Mucosa of stomach (tissue), 1 donor: ENCODE measurements around the gene SGSH.

Source experiments
- H3K27me3 ChIP-seq: one replicate; pipeline ENCODE4 v1.7.0; 2013; ENCODE audit warnings: mild to moderate bottlenecking, low read length; ENCODE audit not compliant: control insufficient read depth, insufficient read depth
- H3K36me3 ChIP-seq: one replicate; pipeline ENCODE4 v1.7.0; 2013; ENCODE audit warnings: low read length; ENCODE audit not compliant: control insufficient read depth, insufficient read depth
- H3K4me1 ChIP-seq: one replicate; pipeline ENCODE4 v1.7.0; 2013; ENCODE audit warnings: mild to moderate bottlenecking, low read length; ENCODE audit not compliant: control insufficient read depth, insufficient read depth
- H3K4me3 ChIP-seq: one replicate; pipeline ENCODE4 v1.7.0; 2013; ENCODE audit warnings: low read length
- H3K9ac ChIP-seq: one replicate; pipeline ENCODE4 v1.7.0; 2013; ENCODE audit warnings: mild to moderate bottlenecking, low read length, moderate library complexity
- H3K9me3 ChIP-seq: one replicate; pipeline ENCODE4 v1.7.0; 2013; ENCODE audit warnings: mild to moderate bottlenecking, low read length, moderate library complexity; ENCODE audit not compliant: control insufficient read depth
- donor health status: Pancreatic carcinoma.

Gene SGSH

GRCh38 chr17:80198144-80198661 is 21.9 kb downstream of the SGSH start:
- Histone ChIP-seq H3K9ac (no peak overlapping the region), H3K4me3 (no peak overlapping the region), H3K4me1 (no peaks in the 10 kb centered on the region), H3K36me3 (no peaks in the 10 kb centered on the region), H3K9me3 (no peaks in the 10 kb centered on the region), H3K27me3 (peaks cover 10% of the 10 kb centered on the region)

DNA sequence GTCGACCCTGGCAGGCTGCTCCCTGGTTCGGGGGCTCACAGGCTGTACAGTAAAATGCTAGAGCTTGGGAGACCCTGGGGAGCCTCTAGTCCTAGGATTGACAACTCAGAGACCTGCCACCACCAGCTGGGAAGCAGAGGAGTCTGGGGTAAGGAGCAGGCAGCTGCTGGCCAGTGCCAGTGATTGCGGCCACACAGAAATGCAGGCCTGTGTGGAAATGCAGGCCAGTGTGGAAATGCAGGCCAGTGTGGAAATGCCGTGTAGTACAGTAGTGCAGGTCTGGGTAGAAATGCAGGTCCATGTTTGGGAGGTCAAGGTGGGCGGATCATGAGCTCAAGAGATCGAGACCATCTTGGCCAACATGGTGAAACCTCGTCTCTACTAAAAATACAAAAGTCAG is 23.5 kb downstream of the SGSH start:
- Histone ChIP-seq H3K9ac (no peak overlapping the region), H3K9me3 (no peaks in the 10 kb centered on the region), H3K36me3 (no peaks in the 10 kb centered on the region), H3K27me3 (peaks cover 10% of the 10 kb centered on the region), H3K4me3 (no peak overlapping the region), H3K4me1 (no peaks in the 10 kb centered on the region)

DNA sequence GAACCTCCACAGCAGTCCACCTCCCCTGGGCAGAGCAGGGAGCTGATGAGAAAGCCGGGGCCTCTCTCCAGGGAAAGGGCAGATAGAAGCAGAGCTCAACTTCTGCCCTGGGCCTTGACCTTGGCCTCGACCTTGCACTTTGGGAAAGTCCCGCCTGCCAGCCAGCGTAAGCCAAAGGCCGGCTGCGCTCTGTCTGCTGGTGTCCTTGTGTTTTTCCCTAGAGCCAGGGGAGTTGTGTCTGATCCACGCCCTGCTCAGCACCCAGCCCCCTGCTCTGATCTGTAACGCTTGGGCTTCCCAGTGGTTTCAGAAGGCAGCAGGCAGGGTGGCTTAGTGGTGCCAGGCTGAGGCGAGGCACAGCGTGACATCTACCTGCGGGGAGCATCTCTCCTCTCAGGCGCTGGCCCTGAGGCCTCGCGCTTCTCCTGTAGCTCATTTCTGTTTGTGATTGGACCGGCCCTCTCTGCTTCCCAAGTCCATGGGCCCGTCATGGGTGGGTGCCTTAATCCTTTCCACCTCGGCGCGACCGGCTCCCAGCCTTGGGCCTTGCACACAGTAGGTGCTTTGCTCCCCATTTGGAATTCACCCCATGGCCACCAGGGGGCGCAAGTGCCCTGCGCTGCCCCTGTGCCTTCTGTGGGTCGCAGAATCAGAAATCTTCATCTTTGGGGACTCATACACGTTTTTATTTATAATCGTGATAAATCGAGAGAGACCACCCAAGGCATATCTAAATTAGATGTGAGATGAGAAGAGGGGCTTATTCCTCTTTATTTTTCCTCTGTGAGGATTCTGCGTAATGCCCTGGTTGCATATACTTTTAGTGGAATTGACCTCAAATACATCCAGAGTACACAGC is 24.2 kb downstream of the SGSH start:
- Histone ChIP-seq H3K9me3 (no peaks in the 10 kb centered on the region), H3K4me1 (no peaks in the 10 kb centered on the region), H3K36me3 (no peaks in the 10 kb centered on the region), H3K27me3 (peaks cover 10% of the 10 kb centered on the region), H3K9ac (no peak overlapping the region), H3K4me3 (no peak overlapping the region)

GRCh38 chr17:80195141-80195540 is 25.0 kb downstream of the SGSH start:
- Histone ChIP-seq H3K9me3 (no peaks in the 10 kb centered on the region), H3K36me3 (no peaks in the 10 kb centered on the region), H3K9ac (no peak overlapping the region), H3K4me3 (no peak overlapping the region), H3K4me1 (no peaks in the 10 kb centered on the region), H3K27me3 (peaks cover 10% of the 10 kb centered on the region)

DNA sequence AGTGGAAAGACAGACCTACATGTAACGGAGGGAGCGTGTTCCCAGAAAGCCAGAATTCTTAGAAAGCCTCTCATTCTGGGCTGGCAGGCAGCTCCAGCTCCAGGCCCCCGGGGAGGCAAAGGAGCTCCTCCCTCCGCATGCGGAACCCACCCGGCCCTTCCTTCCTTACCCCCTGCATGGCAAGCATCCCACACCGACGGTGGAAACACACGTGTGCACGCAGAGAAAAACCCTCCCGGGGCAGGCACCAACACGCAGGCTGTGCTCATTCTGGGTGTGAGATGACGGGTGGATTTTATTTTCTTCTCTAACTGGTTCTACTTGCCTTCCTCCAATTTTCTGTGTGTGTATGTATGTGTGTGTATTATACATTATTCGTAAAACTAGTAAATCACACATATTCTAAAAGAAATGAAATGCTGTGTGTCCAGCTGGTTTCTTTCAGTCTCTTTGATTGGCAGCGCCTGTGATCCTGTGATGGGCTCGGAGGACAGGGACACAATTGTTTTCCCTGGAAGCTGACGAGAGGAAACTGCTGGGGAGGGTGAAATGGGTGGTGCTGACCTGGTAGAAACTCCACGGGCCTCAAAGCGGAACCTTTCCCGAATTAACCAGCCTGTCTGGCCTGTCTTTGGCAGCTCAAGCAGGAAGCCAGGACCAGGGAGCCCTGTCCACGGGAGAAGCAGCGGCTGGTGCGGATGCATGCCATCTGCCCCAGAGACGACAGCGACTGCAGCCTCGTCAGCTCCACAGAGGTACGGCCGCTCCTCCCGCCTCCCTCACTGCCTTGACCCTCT is 28.1 kb downstream of the SGSH start:
- no peaks in the 10 kb centered on the region for H3K36me3 ChIP-seq
- H3K27me3 ChIP-seq, result peaks cover 10% of the 10 kb centered on the region
- H3K9ac ChIP-seq, result no peak overlapping the region
- H3K9me3 ChIP-seq, result no peaks in the 10 kb centered on the region
- peaks cover 12% of the 10 kb centered on the region for H3K4me1 ChIP-seq
- no peak overlapping the region for H3K4me3 ChIP-seq

- H3K4me3 ChIP-seq, result no peak overlapping the region
- peaks cover 10% of the 10 kb centered on the region for H3K27me3 ChIP-seq
- H3K4me1 ChIP-seq, result peaks cover 14% of the 10 kb centered on the region
These were observed 28.9 kb downstream of the SGSH start for GRCh38 chr17:80191192-80191591.

DNA sequence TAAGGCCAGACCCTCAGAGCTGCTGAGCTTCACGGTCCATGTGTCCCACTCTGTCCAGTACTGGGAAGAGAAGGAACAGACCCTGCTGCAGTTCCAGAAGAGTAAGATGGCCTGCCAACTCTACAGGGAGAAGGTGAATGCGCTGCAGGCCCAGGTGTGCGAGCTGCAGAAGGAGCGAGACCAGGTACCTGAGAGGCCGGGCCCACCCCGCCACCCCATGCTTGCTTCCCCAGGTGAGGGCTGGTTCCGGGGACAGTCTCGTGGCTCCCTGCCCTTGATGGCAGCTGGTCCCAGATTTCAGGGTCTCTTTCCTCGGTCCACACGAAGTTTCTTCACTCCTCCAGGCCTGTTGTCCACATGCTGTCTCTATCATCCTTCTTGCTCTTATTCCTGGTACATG is 29.4 kb downstream of the SGSH start:
- Histone ChIP-seq H3K36me3 (no peaks in the 10 kb centered on the region), H3K27me3 (peaks cover 9% of the 10 kb centered on the region), H3K9me3 (no peaks in the 10 kb centered on the region), H3K4me1 (peaks cover 14% of the 10 kb centered on the region), H3K9ac (no peak overlapping the region), H3K4me3 (no peak overlapping the region)

More at GRCh38 chr17:80191192-80191591, 28.9 kb downstream of the SGSH start:
- Histone ChIP-seq H3K36me3 (no peaks in the 10 kb centered on the region), H3K9me3 (no peaks in the 10 kb centered on the region), H3K9ac (no peak overlapping the region)

GRCh38 chr17:80189611-80190010 is 30.5 kb downstream of the SGSH start:
- Histone ChIP-seq H3K27me3 (no peaks in the 10 kb centered on the region), H3K9ac (no peak overlapping the region), H3K9me3 (no peaks in the 10 kb centered on the region), H3K4me3 (no peak overlapping the region), H3K4me1 (peaks cover 14% of the 10 kb centered on the region), H3K36me3 (no peaks in the 10 kb centered on the region)

DNA sequence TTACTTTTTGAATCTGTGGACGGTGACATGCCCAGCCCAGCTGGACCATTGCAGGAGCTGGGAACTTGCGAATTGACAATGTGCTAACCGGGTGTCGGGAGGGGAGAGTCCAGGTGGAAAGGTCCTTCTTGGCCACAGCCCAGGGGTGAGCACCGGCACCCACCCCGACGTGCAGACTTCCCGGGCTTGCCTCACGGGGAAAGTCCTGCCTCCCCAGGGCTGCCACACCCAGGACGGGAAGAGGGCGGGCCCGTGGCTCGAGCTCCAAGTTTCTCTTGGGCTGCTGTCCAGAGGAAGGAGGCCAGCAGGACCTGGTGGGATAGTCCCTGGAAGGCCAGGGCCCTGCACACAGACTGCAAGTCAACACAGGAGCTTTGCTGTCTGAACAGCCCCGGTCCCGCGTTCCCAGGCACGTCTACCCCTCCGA is 32.6 kb downstream of the SGSH start:
- Histone ChIP-seq H3K27me3 (no peaks in the 10 kb centered on the region), H3K36me3 (no peaks in the 10 kb centered on the region), H3K9ac (peak overlapping the region; percentile 16), H3K4me1 (peaks cover 14% of the 10 kb centered on the region), H3K4me3 (peak overlapping the region; percentile 43), H3K9me3 (no peaks in the 10 kb centered on the region)

- peaks cover 14% of the 10 kb centered on the region for H3K4me1 ChIP-seq
- peak overlapping the region; percentile 43 for H3K4me3 ChIP-seq
- H3K27me3 ChIP-seq, result no peaks in the 10 kb centered on the region
- H3K9me3 ChIP-seq, result no peaks in the 10 kb centered on the region
- peak overlapping the region; percentile 16 for H3K9ac ChIP-seq
- H3K36me3 ChIP-seq, result no peaks in the 10 kb centered on the region
These were observed 33.0 kb downstream of the SGSH start for GRCh38 chr17:80187090-80187489.

DNA sequence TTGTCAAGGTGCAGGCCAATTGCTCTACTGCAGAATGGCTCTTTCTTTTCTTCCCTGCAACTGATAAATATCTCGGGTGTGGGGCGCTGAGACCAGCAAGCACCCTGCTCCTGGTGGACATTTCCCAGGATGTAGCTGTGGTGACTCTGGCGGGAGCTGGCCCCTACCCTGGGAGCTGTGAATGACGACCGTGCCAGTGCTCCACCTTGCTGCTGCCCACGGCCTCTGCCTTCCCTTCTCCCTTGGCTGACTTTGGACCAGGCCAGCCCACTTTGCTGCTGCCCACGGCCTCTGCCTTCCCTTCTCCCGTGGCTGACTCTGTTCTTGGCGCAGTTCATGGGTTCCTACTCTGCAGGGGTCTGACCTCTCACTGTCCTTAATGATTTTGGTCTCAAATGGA is 34.2 kb downstream of the SGSH start:
- no peak overlapping the region for H3K9ac ChIP-seq
- peaks cover 14% of the 10 kb centered on the region for H3K4me1 ChIP-seq
- H3K27me3 ChIP-seq, result no peaks in the 10 kb centered on the region
- no peaks in the 10 kb centered on the region for H3K9me3 ChIP-seq
- no peak overlapping the region for H3K4me3 ChIP-seq
- H3K36me3 ChIP-seq, result no peaks in the 10 kb centered on the region

GRCh38 chr17:80184423-80184714 is 35.8 kb downstream of the SGSH start:
- H3K9me3 ChIP-seq, result no peaks in the 10 kb centered on the region
- peaks cover 14% of the 10 kb centered on the region for H3K4me1 ChIP-seq
- H3K36me3 ChIP-seq, result no peaks in the 10 kb centered on the region
- H3K9ac ChIP-seq, result no peak overlapping the region
- H3K4me3 ChIP-seq, result no peak overlapping the region
- no peaks in the 10 kb centered on the region for H3K27me3 ChIP-seq
